ACC112 (cell line): Measurements from ENCODE around the gene REELD1.

Experiments
- H2AFZ ChIP-seq: fragments of 200-600 bp; sonication (generic); one replicate; pipeline ENCODE4 v1.6.0; 2017; ENCODE audit warnings: antibody characterized with exemption, low read length; ENCODE audit not compliant: unreplicated experiment
- H3K27ac ChIP-seq: fragments of 200-600 bp; sonication (generic); 2 replicates; pipeline ENCODE4 v1.5.1; 2014; ENCODE audit warnings: low read depth, mild to moderate bottlenecking, antibody characterized with exemption, low read length, moderate library complexity
- H3K27me3 ChIP-seq: fragments of 200-600 bp; sonication (generic); 2 replicates; pipeline ENCODE4 v1.6.1; 2014; ENCODE audit warnings: mild to moderate bottlenecking, antibody characterized with exemption, low read length, moderate library complexity, mixed read lengths; ENCODE audit not compliant: insufficient read depth
- H3K36me3 ChIP-seq: fragments of 200-600 bp; sonication (generic); 2 replicates; pipeline ENCODE4 v1.6.1; 2016; ENCODE audit warnings: mild to moderate bottlenecking, antibody characterized with exemption, low read length, moderate library complexity, mixed read lengths; ENCODE audit not compliant: insufficient read depth
- H3K4me1 ChIP-seq: fragments of 200-600 bp; sonication (generic); one replicate; pipeline ENCODE4 v1.6.1; 2016; ENCODE audit warnings: low read length, mixed read lengths; ENCODE audit not compliant: insufficient read depth, unreplicated experiment, control insufficient read depth
- H3K4me3 ChIP-seq: fragments of 200-600 bp; sonication (generic); 2 replicates; pipeline ENCODE4 v1.5.1; 2014; ENCODE audit warnings: mild to moderate bottlenecking, low read depth, low read length
- H3K79me2 ChIP-seq: fragments of 200-600 bp; sonication (generic); one replicate; pipeline ENCODE4 v1.6.0; 2016; ENCODE audit warnings: low read length; ENCODE audit not compliant: control insufficient read depth, unreplicated experiment, insufficient read depth

The REELD1 gene

DNA sequence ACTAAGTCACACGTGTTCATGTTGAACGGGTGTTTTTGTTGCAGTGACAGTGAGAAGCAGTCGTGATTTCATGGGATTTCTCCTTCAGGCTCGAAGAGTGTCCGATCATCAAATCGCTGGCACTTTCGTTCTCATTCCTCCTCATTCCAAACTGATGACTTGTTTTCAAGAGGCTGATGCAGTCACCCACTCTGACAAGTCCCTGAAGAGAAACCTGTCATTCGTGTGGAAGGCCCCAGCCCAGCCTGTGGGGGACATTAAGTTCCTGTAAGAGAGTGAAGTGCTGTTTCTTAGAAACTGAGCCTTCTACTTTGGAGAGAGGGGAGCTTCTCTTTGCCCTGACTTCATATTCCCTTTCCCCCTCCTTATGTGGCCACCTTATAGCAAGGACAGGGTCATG lies 8.0 kb downstream of the REELD1 start:
- H3K4me3 ChIP-seq, result no peak overlapping the region
- no peak overlapping the region for H3K27ac ChIP-seq

DNA sequence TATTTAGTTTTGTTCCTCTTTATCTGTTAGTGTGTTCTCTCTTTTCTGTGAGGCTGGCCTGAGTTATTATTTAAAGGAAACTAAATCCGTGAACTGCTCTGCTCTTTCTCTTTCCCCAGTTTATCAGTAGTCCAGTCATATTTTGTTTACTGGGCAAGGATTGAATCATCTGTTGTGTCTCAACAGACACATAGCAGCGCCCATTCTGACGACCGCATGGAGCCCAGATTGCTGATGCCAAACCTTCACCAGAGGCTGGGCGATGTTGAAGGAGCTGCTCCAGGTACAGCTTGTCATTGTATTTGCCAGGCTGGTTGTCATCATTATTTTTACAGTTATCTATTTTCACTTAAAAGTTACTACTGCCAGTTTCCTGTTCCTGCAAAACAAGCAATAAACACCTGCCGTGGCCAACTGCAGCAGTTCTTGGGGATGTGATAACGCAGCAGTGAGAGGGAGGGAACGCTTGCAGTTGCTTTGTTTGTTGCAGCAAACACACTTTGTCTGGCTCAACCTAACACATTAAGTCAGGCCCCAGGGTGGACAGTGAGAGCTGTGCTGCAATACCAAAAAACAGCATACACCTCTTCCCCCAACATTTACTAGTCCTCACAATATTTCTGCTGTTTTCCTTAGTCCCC lies 10.1 kb downstream of the REELD1 start:
- no peaks in the 10 kb centered on the region for H3K36me3 ChIP-seq
- peaks cover 29% of the 10 kb centered on the region for H3K27me3 ChIP-seq
- no peak overlapping the region for H3K27ac ChIP-seq
- no peak overlapping the region for H3K4me3 ChIP-seq
- H3K4me1 ChIP-seq, result peaks cover 4% of the 10 kb centered on the region
- H3K79me2 ChIP-seq, result no peaks in the 10 kb centered on the region
- no peak overlapping the region for H2AFZ ChIP-seq

More for the DNA sequence above, 8.0 kb downstream of the REELD1 start:
- Histone ChIP-seq H3K27me3 (peaks cover 10% of the 10 kb centered on the region), H3K79me2 (no peaks in the 10 kb centered on the region), H3K36me3 (no peaks in the 10 kb centered on the region), H2AFZ (no peak overlapping the region), H3K4me1 (peaks cover 4% of the 10 kb centered on the region)

DNA sequence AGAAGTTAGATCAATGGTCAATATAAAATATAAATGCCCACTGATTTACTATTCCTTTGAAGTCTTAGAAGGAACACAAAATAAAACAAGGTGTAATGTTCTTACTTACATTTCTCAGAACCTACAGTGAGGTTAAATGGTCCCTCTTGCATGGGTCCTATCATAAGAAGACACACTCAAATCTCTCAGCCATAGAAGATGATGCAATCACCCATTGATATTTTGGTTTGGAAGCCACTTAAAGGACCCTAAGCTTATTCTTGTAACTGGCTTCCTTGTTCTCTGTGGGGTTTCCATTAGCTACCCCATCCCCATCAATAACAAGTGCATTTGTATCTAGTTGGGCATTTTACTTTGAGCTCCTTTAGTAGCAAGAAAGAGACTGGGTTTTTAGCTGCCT lies 15.1 kb downstream of the REELD1 start:
- peaks cover 36% of the 10 kb centered on the region for H3K27me3 ChIP-seq
- H3K27ac ChIP-seq, result no peak overlapping the region
- H3K36me3 ChIP-seq, result no peaks in the 10 kb centered on the region; the same call in 1 of the 2 replicates
- H2AFZ ChIP-seq, result no peak overlapping the region
- H3K79me2 ChIP-seq, result no peaks in the 10 kb centered on the region
- H3K4me1 ChIP-seq, result no peaks in the 10 kb centered on the region
- no peak overlapping the region for H3K4me3 ChIP-seq

DNA sequence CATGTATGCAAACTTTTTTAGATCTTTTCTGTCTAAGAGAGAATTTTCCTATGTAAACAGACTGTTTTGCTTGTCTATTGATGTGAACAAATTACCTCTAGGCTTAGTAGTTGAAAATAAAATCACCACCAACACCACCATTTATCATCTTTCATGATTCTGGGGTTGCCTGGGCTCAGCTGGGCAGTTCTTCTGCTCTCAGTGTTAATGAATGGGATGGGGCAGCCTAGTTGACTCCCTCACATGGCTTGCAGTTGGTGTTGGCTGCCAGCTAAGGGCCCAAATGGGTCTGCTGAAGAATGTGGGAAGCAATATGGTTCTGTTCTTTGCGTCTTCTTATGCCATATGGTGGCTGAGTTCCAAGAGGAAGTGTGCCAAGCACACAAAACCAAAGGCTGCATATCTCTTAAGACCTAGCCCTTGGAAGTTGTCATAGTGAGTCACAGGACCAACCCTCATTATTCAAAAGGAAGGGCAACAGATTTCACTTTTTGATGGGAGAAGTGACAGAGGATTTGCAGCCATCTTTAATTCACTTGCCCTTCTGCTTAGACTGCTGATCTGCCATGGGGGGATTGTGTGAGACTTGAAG lies 17.9 kb downstream of the REELD1 start:
- no peaks in the 10 kb centered on the region; the same call in 1 of the 2 replicates for H3K36me3 ChIP-seq
- peaks cover 27% of the 10 kb centered on the region; the same call in 1 of the 2 replicates for H3K27me3 ChIP-seq
- no peak overlapping the region for H2AFZ ChIP-seq
- H3K79me2 ChIP-seq, result no peaks in the 10 kb centered on the region
- H3K4me3 ChIP-seq, result no peak overlapping the region
- H3K27ac ChIP-seq, result no peak overlapping the region
- H3K4me1 ChIP-seq, result no peaks in the 10 kb centered on the region

DNA sequence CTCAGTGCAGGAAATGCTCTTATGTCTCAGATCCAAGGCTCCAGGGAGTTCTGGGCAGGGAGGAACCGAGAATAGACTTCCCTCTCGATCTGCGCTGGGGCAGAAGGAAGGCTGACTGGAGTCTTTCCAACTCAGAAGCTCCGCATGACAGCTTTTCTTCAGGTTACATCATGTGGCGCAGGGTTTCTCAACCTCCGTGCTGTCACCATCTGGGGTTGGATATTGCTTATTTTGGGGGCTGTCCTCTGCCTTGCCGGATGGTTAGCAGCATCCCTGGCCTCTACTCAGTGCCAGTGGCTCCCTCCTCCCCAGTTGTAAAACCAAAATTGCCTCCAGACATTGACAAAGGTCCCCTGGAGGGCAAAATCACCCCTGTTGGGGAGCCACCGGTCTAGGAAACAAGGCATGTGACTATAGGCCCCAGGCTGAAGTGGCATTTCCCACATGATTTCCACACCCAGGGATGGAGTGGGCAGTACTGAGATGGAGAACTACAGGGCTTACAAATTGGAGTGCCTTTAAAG lies 21.4 kb downstream of the REELD1 start:
- no peaks in the 10 kb centered on the region; the same call in 1 of the 2 replicates for H3K36me3 ChIP-seq
- H3K27ac ChIP-seq, result no peak overlapping the region
- H3K79me2 ChIP-seq, result no peaks in the 10 kb centered on the region
- 0 out of 2 replicates have a peak, but pooled peaks cover 2% of the 10 kb centered on the region for H3K27me3 ChIP-seq
- H3K4me3 ChIP-seq, result no peak overlapping the region
- no peak overlapping the region for H2AFZ ChIP-seq
- H3K4me1 ChIP-seq, result peaks cover 3% of the 10 kb centered on the region

DNA sequence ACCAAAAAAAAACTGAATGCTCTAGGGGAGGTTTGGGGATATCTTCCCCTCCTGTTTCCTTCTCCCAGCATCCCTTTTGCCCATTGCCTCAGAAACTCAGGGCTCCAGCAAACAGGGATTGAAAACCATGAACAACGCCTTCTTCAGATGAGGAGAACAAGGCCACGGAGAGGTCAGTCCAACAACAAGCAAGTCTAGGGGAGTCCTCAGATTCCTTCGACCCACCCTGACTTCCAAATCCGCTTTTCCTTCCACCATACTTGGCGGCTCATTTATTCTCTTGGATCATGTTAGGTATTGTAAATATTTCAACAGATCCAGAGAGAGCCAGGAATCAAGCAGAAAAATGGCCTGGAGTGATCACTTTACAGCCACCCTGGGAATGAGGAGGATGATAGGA lies 21.9 kb downstream of the REELD1 start:
- no peaks in the 10 kb centered on the region; the same call in 1 of the 2 replicates for H3K36me3 ChIP-seq
- peaks cover 8% of the 10 kb centered on the region for H3K4me1 ChIP-seq
- H3K79me2 ChIP-seq, result no peaks in the 10 kb centered on the region
- no peak overlapping the region for H2AFZ ChIP-seq
- no peak overlapping the region for H3K27ac ChIP-seq
- H3K4me3 ChIP-seq, result no peak overlapping the region
- H3K27me3 ChIP-seq, result no peaks in the 10 kb centered on the region

DNA sequence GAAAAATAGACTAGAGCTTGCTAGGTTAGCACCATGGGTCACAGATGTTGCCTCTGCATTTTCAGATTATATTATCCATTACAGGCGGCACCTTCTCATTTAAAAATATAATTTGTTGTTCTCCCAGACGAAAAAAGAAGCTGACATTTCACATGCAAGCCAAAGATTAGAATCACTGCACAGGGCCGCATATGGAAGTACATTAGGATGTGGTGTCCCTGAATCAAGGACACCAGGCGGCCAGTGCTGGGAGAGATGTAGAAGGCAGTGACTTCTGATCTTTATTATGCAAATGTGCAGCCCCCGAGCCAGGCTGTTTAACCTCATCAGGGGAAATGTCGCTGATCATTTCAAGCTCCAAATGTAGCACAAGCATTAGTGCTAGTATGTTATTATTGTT lies 22.8 kb downstream of the REELD1 start:
- H3K27me3 ChIP-seq, result no peaks in the 10 kb centered on the region
- no peak overlapping the region for H3K4me3 ChIP-seq
- H3K36me3 ChIP-seq, result no peaks in the 10 kb centered on the region
- H3K4me1 ChIP-seq, result peaks cover 12% of the 10 kb centered on the region
- no peaks in the 10 kb centered on the region for H3K79me2 ChIP-seq
- H2AFZ ChIP-seq, result no peak overlapping the region
- no peak overlapping the region for H3K27ac ChIP-seq

DNA sequence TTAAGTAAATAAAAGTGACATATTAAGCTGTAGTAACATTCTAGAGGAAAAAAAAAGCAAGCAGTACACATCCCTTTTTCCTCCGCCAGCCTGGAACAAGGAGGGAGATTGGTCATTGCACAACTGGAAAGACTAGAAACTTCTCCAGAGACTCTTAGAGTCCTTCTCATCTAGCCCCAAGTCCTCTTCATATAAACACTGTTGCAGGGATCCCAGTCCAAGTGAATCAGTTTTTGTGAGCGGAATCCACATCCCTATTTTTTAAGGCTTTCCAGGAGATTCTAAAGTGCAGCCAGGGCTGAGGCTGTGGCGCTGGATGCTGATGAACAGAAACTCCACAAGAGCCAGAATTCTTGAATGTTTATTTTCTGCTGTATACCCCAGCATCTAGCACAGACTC lies 23.8 kb downstream of the REELD1 start:
- Histone ChIP-seq H3K27me3 (no peaks in the 10 kb centered on the region), H3K4me3 (no peak overlapping the region), H3K27ac (no peak overlapping the region), H3K36me3 (no peaks in the 10 kb centered on the region), H2AFZ (no peak overlapping the region), H3K4me1 (peaks cover 17% of the 10 kb centered on the region), H3K79me2 (no peaks in the 10 kb centered on the region)

DNA sequence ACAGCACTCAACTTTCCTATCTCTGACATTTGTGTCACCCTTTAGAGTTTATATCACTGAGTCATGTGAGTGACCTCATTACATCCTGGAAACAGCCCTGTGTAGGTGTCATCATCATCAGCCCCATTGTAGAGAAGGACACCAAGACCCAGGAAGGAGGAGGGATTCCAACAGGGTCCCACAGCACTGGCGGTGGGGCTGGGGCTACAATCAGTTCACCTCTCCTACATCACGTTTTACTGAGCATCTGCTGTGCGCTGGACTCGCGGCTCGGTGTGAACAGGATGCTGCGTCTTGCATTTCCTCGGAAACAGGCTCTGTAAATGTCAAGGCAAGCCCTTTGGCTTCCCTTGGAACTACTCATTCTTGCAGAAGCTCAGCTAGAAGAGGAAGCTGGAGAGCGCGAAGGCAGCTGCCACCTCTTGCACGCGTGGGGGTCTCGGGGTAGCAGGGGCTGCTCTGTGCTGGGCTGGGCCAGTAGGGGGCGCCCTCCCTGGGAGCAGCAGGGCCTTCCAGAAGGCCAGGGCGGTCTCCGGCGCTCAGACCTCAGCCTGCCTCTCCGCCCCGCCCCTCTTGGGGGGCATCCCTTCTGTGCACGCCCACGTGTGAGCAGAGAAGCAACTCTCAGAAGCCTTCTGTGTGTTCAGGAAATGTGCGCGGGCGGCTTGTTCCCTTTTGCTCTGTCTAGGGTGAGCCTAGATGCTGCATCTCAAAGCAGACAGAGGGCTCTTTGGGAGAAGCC lies 29.0 kb downstream of the REELD1 start:
- H3K27me3 ChIP-seq, result no peaks in the 10 kb centered on the region
- no peak overlapping the region for H3K27ac ChIP-seq
- H2AFZ ChIP-seq, result no peak overlapping the region

DNA sequence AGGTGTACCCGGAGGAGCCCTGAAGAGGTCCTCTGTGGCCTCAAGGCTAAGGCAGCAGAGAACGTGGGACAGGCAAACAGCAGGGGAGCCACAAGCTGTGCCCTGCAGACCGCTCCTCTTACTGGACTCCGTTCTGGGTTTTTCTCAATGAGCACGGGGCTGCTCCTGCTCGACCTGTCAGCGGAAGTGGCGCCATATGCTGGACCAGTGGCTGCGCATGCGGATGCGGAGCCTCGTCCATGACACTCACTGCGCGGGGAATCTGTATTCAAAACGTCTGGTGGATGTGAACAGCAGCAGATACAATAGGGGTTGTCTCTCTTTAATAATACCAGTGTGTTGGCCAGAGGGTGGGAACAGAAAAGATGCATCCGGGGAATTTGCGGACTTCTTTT lies 29.5 kb downstream of the REELD1 start:
- H3K4me1 ChIP-seq, result peaks cover 36% of the 10 kb centered on the region
- no peaks in the 10 kb centered on the region for H3K36me3 ChIP-seq
- no peaks in the 10 kb centered on the region for H3K79me2 ChIP-seq
- no peak overlapping the region for H3K4me3 ChIP-seq
- H3K27ac ChIP-seq, result no peak overlapping the region
- no peak overlapping the region for H2AFZ ChIP-seq
- no peaks in the 10 kb centered on the region for H3K27me3 ChIP-seq

More for the DNA sequence above, 29.0 kb downstream of the REELD1 start:
- H3K4me3 ChIP-seq, result no peak overlapping the region
- peaks cover 36% of the 10 kb centered on the region for H3K4me1 ChIP-seq
- H3K79me2 ChIP-seq, result no peaks in the 10 kb centered on the region
- no peaks in the 10 kb centered on the region for H3K36me3 ChIP-seq
